Measurements from ENCODE around the gene DOK5.

Gene DOK5

DNA sequence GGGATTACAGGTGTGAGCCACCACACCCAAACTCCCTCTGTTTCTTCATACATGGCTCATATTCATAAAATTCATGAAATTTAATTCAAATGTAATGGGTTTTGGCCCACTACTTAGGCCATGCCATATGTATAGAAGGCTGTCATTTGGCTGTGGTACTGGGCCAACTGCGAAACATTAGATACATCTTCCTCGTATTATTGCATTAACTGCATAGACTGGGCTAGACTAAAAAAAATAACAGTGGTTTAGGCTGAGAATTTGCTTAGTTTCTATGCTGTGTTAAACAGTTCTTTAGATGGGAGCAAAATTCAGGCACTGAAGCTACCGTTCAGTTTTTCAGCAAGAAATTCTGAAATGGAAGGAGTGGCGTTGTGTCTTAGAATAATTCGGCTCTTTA lies 133.6 kb downstream of the DOK5 start:
- Histone ChIP-seq H3K79me2 (ENCODE audit: control insufficient read depth, low read length) (no peaks in the 10 kb centered on the region), H3K36me3 (ENCODE audit: control insufficient read depth, low read length) (no peaks in the 10 kb centered on the region), H3K9me3 (ENCODE audit: control insufficient read depth, insufficient read depth, low read length) (no peaks in the 10 kb centered on the region), H3K4me1 (ENCODE audit: control insufficient read depth, low read length) (no peaks in the 10 kb centered on the region), H3K4me2 (ENCODE audit: low read length) (no peak overlapping the region), H3F3A (ENCODE audit: control insufficient read depth, insufficient read depth) (no peaks in the 10 kb centered on the region), H3K27ac (ENCODE audit: low read depth, low read length) (no peak overlapping the region), H3K9me2 (replicated peaks; ENCODE audit: control insufficient read depth, low read length) (no peaks in the 10 kb centered on the region), H3K4me3 (ENCODE audit: low read length) (no peak overlapping the region), H3K27me3 (ENCODE audit: control insufficient read depth, low read length) (no peaks in the 10 kb centered on the region), H4K20me1 (ENCODE audit: control insufficient read depth, insufficient read depth, low read depth, low read length) (no peaks in the 10 kb centered on the region)
- TF ChIP-seq, protein P1, sequence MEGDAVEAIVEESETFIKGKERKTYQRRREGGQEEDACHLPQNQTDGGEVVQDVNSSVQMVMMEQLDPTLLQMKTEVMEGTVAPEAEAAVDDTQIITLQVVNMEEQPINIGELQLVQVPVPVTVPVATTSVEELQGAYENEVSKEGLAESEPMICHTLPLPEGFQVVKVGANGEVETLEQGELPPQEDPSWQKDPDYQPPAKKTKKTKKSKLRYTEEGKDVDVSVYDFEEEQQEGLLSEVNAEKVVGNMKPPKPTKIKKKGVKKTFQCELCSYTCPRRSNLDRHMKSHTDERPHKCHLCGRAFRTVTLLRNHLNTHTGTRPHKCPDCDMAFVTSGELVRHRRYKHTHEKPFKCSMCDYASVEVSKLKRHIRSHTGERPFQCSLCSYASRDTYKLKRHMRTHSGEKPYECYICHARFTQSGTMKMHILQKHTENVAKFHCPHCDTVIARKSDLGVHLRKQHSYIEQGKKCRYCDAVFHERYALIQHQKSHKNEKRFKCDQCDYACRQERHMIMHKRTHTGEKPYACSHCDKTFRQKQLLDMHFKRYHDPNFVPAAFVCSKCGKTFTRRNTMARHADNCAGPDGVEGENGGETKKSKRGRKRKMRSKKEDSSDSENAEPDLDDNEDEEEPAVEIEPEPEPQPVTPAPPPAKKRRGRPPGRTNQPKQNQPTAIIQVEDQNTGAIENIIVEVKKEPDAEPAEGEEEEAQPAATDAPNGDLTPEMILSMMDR (IDR thresholded peaks at IDR 0.05; ENCODE audit: low read depth, low read length, poor library complexity, severe bottlenecking), result no peak
- no peak for TF ChIP-seq EZH2phosphoT487 (IDR thresholded peaks at IDR 0.05; ENCODE audit: borderline replicate concordance, low read length)

DNA sequence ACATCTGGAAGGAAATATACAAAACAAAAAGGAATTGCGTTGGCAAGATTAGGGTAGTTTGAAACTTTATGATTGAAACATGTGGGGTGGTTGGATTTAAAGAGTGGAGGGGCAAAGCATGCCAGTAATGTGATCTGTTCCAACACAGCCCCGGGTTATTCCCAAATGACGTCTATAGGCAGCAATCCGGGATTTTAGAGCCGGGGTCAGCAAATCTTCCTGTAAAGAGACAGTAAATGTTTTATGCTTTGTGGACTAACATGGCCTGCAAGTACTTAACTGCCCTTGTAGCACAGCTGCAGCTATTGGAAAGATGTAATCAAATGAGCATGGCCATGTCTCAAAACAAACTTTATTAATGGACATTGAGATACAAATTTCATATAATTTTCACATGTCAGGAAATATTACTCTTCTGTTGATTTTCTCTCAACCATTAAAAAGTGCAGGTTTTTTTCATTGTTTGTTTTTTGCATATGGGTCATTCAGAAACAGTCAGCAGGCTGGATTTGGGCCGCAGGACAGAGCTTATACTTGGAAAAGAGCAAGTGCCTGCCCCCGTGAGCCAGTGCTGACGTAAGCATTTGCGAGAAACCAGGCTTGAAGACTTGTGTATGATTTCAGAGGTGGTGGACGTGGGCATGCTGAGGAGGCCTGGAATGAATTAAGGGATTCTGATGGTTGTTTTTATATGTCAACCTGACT lies 136.5 kb downstream of the DOK5 start:
- Histone ChIP-seq H3K4me1 (ENCODE audit: control insufficient read depth, low read length) (no peaks in the 10 kb centered on the region), H3K36me3 (ENCODE audit: control insufficient read depth, low read length) (no peaks in the 10 kb centered on the region), H3F3A (ENCODE audit: control insufficient read depth, insufficient read depth) (no peaks in the 10 kb centered on the region), H3K27me3 (ENCODE audit: control insufficient read depth, low read length) (no peaks in the 10 kb centered on the region), H4K20me1 (ENCODE audit: control insufficient read depth, insufficient read depth, low read depth, low read length) (no peaks in the 10 kb centered on the region), H3K4me3 (ENCODE audit: low read length) (no peak overlapping the region), H3K9me2 (replicated peaks; ENCODE audit: control insufficient read depth, low read length) (no peaks in the 10 kb centered on the region), H3K9me3 (ENCODE audit: control insufficient read depth, insufficient read depth, low read length) (no peaks in the 10 kb centered on the region), H3K79me2 (ENCODE audit: control insufficient read depth, low read length) (no peaks in the 10 kb centered on the region), H3K4me2 (ENCODE audit: low read length) (no peak overlapping the region), H3K27ac (ENCODE audit: low read depth, low read length) (no peak overlapping the region)
- no peak for TF ChIP-seq EZH2phosphoT487 (IDR thresholded peaks at IDR 0.05; ENCODE audit: borderline replicate concordance, low read length)
- TF ChIP-seq, protein P1 (IDR thresholded peaks at IDR 0.05; ENCODE audit: low read depth, low read length, poor library complexity, severe bottlenecking), result no peak

DNA sequence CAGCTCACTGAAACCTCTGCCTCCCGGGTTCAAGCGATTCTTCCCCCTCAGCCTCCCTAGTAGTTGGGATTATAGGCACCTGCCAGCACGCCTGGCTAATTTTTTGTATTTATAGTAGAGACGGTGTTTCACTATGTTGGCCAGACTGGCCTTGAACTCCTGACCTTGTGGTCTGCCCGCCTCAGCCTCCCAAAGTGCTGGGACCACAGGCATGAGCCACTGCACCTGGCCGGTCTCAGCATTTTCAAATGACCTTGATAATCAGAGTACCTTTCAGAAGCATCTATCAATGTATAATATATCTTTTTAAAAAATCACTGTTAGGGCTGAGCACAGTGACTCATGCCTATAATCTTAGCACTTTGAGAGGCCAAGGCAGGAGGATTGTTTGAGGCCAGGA lies 143.0 kb downstream of the DOK5 start:
- Histone ChIP-seq H3K9me2 (replicated peaks; ENCODE audit: control insufficient read depth, low read length) (no peaks in the 10 kb centered on the region), H4K20me1 (ENCODE audit: control insufficient read depth, insufficient read depth, low read depth, low read length) (no peaks in the 10 kb centered on the region), H3K79me2 (ENCODE audit: control insufficient read depth, low read length) (no peaks in the 10 kb centered on the region), H3K36me3 (ENCODE audit: control insufficient read depth, low read length) (no peaks in the 10 kb centered on the region), H3K9me3 (ENCODE audit: control insufficient read depth, insufficient read depth, low read length) (no peaks in the 10 kb centered on the region), H3K4me1 (ENCODE audit: control insufficient read depth, low read length) (no peaks in the 10 kb centered on the region), H3K4me2 (ENCODE audit: low read length) (no peak overlapping the region), H3F3A (ENCODE audit: control insufficient read depth, insufficient read depth) (no peaks in the 10 kb centered on the region), H3K4me3 (ENCODE audit: low read length) (no peak overlapping the region), H3K27ac (ENCODE audit: low read depth, low read length) (no peak overlapping the region), H3K27me3 (ENCODE audit: control insufficient read depth, low read length) (no peaks in the 10 kb centered on the region)
- TF ChIP-seq, protein P1 (IDR thresholded peaks at IDR 0.05; ENCODE audit: low read depth, low read length, poor library complexity, severe bottlenecking), result no peak
- TF ChIP-seq EZH2phosphoT487 (IDR thresholded peaks at IDR 0.05; ENCODE audit: borderline replicate concordance, low read length), result no peak

All from DOHH2 (cell line).